Stimulated activated CD8-positive, alpha-beta memory T cell treated with anti-CD3 and anti-CD28 coated beads, Interleukin-7, amount 100 ng/mL, for 24 hours (primary cell): Measurements from ENCODE around the gene OR56B4.
"Not testable (repeated sequence)": the region's sequence is repeated elsewhere in the genome, so short reads cannot be mapped to it uniquely, and the experiment has no call there.

ENCODE experiments used
- DNase-seq: peaks from one replicate; pipeline ENCODE4 v3.0.0-alpha.2; 2020; ENCODE audit warnings: low read depth

Gene OR56B4

GRCh38 chr11:6107384-6107783 is at the start of gene OR56B4:
OR56B4 (plus strand) TSS chr11:6107684; CDS start chr11:6107779, 95 bp downstream.
- DNase-seq: not testable (repeated sequence)

- no peak for DNase-seq
Observed at GRCh38 chr11:6061475-6061874, 46.0 kb upstream of the OR56B4 start.

GRCh38 chr11:6062691-6063358 is 44.7 kb upstream of the OR56B4 start:
- DNase-seq: no peak

- no peak for DNase-seq
Observed at GRCh38 chr11:6067502-6067901, 40.0 kb upstream of the OR56B4 start.

- DNase-seq: not testable (repeated sequence)
Observed at GRCh38 chr11:6076443-6076842, 31.0 kb upstream of the OR56B4 start.

- DNase-seq: no peak
Observed at GRCh38 chr11:6077723-6078122, 29.8 kb upstream of the OR56B4 start.

- DNase-seq: no peak
Observed at GRCh38 chr11:6079463-6079862, 28.0 kb upstream of the OR56B4 start.

- DNase-seq: no peak
Observed at GRCh38 chr11:6083129-6083528, 24.4 kb upstream of the OR56B4 start.

GRCh38 chr11:6084587-6084986 is 22.9 kb upstream of the OR56B4 start:
- DNase-seq: no peak

- no peak for DNase-seq
Observed at GRCh38 chr11:6094186-6094585, 13.3 kb upstream of the OR56B4 start.

- DNase-seq: no peak
Observed at GRCh38 chr11:6095798-6096197, 11.7 kb upstream of the OR56B4 start.

GRCh38 chr11:6096417-6096816 is 11.1 kb upstream of the OR56B4 start:
- DNase-seq: no peak

GRCh38 chr11:6099577-6099976 is 7.9 kb upstream of the OR56B4 start:
- DNase-seq: no peak

GRCh38 chr11:6110011-6110410 is 2.5 kb downstream of the OR56B4 start:
- DNase-seq: no peak

GRCh38 chr11:6111673-6112072 is 4.2 kb downstream of the OR56B4 start:
- no peak for DNase-seq

GRCh38 chr11:6116638-6117037 is 9.2 kb downstream of the OR56B4 start:
- DNase-seq: no peak

GRCh38 chr11:6124245-6124644 is 16.8 kb downstream of the OR56B4 start:
- no peak for DNase-seq

- DNase-seq: no peak
Observed at GRCh38 chr11:6127881-6128280, 20.4 kb downstream of the OR56B4 start.

GRCh38 chr11:6129011-6129410 is 21.5 kb downstream of the OR56B4 start:
- no peak for DNase-seq

- DNase-seq: no peak
Observed at GRCh38 chr11:6129635-6130034, 22.2 kb downstream of the OR56B4 start.

- DNase-seq: no peak
Observed at GRCh38 chr11:6132431-6132830, 24.9 kb downstream of the OR56B4 start.

- DNase-seq: not testable (repeated sequence)
Observed at GRCh38 chr11:6135936-6136335, 28.5 kb downstream of the OR56B4 start.

- DNase-seq: no peak
Observed at GRCh38 chr11:6142936-6143335, 35.5 kb downstream of the OR56B4 start.

GRCh38 chr11:6143737-6144136 is 36.3 kb downstream of the OR56B4 start:
- DNase-seq: not testable (repeated sequence)
